ENCODE results near the gene MTM1. TPM values are rescaled to one million over a fixed set of nuclear protein-coding genes. Genes with fewer than 3 reads are reported as not detected.

The MTM1 gene
- total RNA-seq, 1 donor from 2014 or later = 28.4 TPM

DNA sequence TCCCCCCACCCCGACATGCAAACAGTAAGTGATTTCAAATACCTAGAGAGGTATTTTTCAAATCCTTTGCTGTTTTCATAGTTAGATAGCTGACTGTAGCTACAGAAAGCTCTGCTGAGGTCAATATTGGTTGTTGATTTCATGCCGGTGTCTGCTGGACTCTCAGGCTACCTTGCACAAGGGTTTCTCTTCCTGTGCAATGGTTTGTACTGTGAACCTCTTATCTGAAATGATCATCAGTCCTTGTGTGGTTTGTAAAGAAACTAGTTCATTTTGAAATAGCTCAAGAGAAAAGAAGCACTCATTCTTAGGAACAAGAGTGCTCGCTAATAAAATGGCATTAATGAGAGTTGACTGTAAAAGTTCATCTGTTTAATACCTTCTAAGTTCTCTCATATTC lies 2.1 kb downstream of the MTM1 start:
- DNase-seq (no peak), ATAC-seq (no peak)
- Histone ChIP-seq H3K27ac (peak overlapping the region; percentile 30), H3K27me3 (no peaks in the 10 kb centered on the region), H3K36me3 (no peaks in the 10 kb centered on the region), H3K9me3 (no peaks in the 10 kb centered on the region), H3K4me3 (peak overlapping the region; percentile 62), H3K4me1 (peaks cover 21% of the 10 kb centered on the region)
- intact Hi-C loops (cut with DNase I) = no loop called here
- TF ChIP-seq, protein P1, sequence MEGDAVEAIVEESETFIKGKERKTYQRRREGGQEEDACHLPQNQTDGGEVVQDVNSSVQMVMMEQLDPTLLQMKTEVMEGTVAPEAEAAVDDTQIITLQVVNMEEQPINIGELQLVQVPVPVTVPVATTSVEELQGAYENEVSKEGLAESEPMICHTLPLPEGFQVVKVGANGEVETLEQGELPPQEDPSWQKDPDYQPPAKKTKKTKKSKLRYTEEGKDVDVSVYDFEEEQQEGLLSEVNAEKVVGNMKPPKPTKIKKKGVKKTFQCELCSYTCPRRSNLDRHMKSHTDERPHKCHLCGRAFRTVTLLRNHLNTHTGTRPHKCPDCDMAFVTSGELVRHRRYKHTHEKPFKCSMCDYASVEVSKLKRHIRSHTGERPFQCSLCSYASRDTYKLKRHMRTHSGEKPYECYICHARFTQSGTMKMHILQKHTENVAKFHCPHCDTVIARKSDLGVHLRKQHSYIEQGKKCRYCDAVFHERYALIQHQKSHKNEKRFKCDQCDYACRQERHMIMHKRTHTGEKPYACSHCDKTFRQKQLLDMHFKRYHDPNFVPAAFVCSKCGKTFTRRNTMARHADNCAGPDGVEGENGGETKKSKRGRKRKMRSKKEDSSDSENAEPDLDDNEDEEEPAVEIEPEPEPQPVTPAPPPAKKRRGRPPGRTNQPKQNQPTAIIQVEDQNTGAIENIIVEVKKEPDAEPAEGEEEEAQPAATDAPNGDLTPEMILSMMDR (IDR thresholded peaks at IDR 0.05) = no peak

DNA sequence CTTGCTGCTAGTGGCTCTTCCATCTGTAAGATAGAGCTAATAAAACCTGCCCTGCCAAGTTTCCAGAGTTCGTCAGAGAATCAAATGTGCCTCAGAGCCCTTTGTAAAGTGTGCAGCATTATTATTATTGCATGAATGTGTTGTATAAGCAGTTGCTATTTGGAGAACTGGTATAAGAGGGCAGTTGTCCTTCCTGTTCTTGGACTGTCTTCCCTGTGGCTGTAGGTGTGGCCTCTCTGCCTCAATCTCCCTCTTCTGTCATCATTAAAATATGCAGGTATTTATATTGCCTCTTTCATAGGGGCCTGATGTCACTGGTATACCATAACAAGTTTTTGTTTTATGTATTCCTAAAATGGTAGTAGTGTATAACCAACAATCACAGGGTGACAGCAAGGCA lies 3.8 kb downstream of the MTM1 start:
- intact Hi-C loops (cut with DNase I) = no loop called here
- Histone ChIP-seq H3K27me3 (no peaks in the 10 kb centered on the region), H3K9me3 (no peaks in the 10 kb centered on the region), H3K4me3 (no peak overlapping the region), H3K36me3 (no peaks in the 10 kb centered on the region), H3K4me1 (peaks cover 22% of the 10 kb centered on the region), H3K27ac (peak overlapping the region; percentile 30)
- TF ChIP-seq, protein P1 (IDR thresholded peaks at IDR 0.05) = no peak
- DNase-seq (no peak), ATAC-seq (no peak)

DNA sequence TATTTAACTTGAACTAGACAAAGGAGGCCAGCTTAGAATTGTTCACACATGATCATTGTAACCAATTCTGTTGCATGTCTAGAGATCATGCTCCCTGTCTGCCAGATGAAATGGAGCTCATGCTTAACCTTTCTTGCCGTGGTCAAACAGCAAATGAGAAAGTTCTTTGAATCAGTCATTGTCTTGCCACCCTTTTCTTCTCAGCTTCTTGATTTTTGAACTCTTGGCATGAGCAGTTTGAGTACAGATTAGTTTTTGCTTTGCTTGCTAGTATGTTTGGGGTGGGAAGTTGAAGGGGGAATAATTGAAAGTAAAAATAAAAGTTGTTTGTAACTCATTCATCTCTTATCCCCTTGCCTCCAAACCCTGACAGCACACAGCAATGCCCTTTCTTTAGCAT lies 4.7 kb downstream of the MTM1 start:
- no peak overlapping the region for H3K27ac ChIP-seq
- DNase-seq = no peak
- TF ChIP-seq, protein P1 (IDR thresholded peaks at IDR 0.05) = no peak
- no peak overlapping the region for H3K4me3 ChIP-seq
- H3K9me3 ChIP-seq = no peaks in the 10 kb centered on the region
- ATAC-seq = no peak
- no peaks in the 10 kb centered on the region for H3K27me3 ChIP-seq
- intact Hi-C loops (cut with DNase I) = no loop called here
- H3K36me3 ChIP-seq = no peaks in the 10 kb centered on the region
- peaks cover 22% of the 10 kb centered on the region for H3K4me1 ChIP-seq

DNA sequence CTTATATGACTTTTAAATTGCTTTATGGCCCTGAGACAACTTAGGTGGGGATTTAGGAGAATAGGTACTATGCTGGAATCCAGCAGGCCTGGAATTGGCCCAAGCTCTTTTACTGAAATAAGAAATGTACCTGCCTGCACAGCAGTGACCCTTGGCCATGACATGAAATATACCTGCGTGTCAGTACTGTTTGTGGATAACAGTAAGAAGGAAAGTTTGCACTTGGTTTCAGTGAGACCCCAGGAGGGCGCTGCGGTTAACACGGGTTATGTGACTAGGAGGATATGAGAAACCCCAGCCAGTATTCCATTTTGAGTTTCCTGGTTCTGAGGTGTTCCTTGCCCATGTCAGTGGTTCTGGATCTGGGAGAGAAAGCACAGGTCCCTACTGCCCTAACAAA lies 5.3 kb downstream of the MTM1 start:
- ATAC-seq (no peak), DNase-seq (no peak)
- Histone ChIP-seq H3K4me1 (peaks cover 22% of the 10 kb centered on the region), H3K4me3 (no peak overlapping the region), H3K27ac (no peak overlapping the region), H3K27me3 (no peaks in the 10 kb centered on the region), H3K36me3 (no peaks in the 10 kb centered on the region), H3K9me3 (no peaks in the 10 kb centered on the region)
- intact Hi-C loops (cut with DNase I) = no loop called here
- TF ChIP-seq, protein P1 (IDR thresholded peaks at IDR 0.05) = no peak

DNA sequence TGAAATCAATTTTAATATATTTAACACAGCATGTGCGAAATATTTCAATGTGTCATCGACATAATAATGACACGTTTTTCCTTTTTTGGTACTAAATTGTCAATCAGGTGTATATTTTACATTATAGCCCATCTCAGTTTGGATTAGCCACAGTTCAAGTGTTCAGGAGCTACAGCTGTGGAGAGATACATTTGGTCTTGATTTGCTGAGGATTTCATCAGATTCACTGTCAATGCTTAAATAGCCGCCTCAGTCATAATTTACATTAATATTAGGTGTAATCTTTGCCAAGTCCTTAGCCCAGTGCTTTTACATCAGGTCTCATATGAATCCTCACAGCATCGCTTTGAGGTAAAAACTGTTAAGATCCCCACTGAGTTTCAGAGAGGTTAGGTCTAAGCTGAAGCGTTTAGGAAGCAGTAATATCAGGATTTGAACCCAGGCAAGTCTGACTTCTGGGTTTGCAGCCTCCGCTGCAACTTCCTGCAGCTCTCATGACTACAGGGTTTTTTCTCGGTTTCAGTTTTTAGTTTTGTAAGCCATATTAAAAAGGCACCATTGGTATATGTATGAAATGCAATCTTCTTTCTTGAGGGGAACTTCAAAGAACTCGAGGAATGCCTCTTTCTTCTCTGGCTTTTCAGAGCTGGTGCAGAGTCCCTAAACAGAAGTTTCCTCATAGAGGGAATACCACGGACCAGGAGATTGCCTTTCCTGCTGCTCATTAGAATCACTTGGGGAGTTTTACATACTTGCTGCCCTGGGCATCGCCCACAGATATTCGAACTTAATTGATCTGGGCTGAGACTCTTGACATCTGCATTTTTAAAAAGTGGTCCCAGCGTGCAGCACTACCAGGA lies 6.4 kb downstream of the MTM1 start:
- H3K27ac ChIP-seq = peak overlapping the region; percentile 24
- ATAC-seq = no peak
- TF ChIP-seq, protein P1 (IDR thresholded peaks at IDR 0.05) = no peak

More for the DNA sequence above, 6.4 kb downstream of the MTM1 start:
- peaks cover 22% of the 10 kb centered on the region for H3K4me1 ChIP-seq
- no peaks in the 10 kb centered on the region for H3K36me3 ChIP-seq
- no peak overlapping the region for H3K4me3 ChIP-seq
- intact Hi-C loops (cut with DNase I) = no loop called here
- H3K9me3 ChIP-seq = no peaks in the 10 kb centered on the region
- H3K27me3 ChIP-seq = no peaks in the 10 kb centered on the region
- no peak for DNase-seq

Data from upper lobe of right lung (tissue), 1 donor.